GM19372 (cell line): ENCODE results near the gene MIA2.
"Not testable (repeated sequence)": the region's sequence is repeated elsewhere in the genome, so short reads cannot be mapped to it uniquely, and the experiment has no call there.

Source experiments
- ATAC-seq: cut with Tn5 transposase; IDR thresholded peaks from one replicate; pipeline ENCODE4 v1.9.1; 2021; ENCODE audit warnings: mild to moderate bottlenecking, low read depth, moderate library complexity; ENCODE audit not compliant: unreplicated experiment

The MIA2 gene

DNA sequence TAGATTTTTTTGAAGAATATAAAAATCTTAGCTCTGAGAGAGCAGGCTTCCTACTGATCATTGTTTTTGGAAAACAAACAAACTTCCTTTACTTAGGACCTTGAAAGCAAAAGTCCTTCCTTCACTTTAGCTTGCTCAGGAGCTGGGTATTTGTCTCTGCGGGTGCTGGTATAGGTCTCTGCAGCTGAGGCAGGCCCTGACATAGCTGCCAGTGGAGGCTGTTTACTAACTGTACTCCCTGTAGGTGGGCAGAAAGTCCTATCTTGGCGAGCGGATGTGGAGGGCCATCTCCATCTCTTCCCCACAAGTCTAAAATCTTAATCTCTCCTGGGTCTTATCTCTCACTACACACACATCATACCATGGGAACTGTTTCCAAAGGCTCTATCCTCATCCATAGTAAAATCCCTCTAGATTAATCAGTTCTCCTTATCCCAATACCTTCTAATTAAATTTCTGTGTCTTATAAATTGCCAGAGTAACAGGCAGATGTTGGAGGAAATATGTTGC, 4.1 kb upstream of the MIA2 start:
- ATAC-seq: no peak

DNA sequence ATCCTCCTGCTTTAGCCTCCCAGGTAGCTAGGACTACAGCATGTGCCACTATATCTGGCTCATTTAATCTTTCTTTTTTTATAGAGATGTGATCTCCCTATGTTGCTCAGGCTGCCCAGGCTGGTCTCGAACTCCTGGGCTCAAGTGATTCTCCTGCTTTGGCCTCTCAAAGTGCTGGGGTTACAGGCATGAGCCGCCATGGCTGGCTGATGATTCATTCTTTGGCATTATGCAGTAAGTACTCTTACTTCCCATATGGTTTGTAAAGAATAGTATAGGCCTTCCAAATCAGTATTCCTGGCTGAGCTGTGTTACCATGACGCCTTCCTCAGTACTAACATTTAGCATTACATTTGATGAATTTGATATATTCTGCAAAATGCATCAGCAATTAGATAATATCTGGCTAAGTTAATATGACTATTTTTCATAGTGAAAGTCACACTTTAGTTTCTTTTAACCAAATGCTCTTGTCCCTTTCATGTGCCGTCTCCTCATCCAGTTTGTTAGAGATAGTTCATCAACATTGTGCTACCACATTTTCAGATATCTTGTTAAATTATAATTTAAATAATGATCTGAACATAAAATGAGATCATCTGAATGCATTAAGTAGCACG, 3.2 kb upstream of the MIA2 start:
- no peak for ATAC-seq

DNA sequence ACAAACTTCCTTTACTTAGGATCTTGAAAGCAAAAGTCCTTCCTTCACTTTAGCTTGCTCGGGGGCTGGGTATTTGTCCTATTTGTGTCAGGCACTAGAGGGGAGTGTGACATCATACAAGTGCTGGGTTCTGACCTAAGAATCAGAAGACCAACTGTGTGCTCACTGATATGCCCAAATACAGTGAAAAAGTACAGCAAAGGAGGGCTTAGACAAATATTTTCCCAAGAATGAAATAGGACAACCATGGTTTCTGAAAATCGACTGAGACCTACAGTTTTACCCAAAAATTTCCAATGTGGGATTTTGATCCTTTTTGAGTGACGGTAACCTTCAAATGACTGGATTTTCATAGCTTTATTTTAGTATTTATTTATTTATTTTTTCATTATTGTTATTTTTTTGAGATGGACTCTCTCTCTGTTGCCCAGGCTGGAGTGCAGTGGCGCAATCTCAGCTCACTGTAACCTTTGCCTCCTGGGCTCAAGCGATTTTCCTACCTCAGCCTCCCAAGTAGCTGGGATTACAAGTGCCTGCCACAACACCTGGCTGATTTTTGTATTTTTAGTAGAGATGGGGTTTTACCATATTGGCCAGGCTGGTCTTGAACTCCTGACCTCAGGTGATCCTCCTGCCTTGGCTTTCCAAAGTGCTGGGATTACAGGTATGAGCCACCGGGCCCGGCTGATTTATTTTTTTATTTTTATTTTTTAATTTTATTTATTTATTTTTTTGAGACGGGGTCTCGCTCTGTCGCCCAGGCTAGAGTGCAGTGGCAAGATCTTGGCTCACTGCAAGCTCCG, 1.8 kb upstream of the MIA2 start:
- peak; percentile 53 for ATAC-seq

DNA sequence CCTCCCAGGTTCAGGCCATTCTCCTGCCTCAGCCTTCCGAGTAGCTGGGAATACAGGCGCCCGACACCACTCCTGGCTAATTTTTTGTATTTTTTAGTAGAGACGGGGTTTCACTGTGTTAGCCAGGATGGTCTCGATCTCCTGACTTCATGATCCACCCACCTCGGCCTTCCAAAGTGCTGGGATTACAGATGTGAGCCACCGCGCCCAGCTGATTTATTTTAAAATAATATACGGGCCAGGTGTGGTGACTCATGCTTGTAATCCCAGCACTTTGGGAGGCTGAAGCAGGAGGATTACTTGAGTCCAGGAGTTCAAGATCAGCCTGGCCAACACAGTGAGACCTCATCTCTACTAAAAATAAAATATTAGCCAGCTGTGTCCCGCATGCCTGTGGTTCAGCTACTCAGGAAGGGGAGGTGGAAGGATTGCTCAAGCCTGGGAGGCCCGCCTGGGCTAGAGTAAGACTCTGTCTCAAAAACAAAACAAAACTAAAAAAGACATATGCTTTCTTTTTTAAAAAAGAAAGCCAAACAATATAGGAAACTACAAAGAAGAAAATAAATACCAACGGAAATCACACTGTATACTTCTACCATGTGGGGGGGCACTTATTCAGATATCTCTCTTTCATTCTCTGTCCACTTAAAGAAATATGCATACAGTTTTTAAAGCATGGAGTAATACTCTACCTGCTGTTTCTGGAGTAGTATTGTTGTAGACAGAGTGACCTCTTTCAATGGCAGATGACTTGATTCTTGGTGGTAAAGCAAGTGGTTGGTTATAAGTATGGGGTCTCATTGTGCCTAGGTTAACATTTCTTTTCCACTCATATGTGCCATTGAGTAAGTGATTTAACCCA, 930 bp upstream of the MIA2 start:
- no peak for ATAC-seq

DNA sequence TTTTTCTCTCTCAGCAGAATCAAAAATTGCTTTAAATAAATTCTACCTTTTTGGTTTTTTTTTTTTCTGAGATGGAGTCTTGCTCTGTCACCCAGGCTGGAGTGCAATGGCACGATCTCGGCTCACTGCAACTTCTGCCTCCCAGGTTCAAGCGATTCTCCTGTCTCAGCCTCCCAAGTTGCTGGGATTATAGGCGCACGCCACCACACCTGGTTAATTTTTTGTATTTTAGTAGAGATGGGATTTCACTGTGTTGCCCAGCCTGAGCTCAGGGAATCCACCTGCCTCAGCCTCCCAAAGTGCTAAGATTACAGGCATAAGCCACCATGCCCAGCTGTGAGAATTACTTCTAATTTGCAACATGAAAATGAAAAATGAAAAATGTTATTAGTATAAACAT, 1.3 kb downstream of the MIA2 start:
- not testable (repeated sequence) for ATAC-seq

DNA sequence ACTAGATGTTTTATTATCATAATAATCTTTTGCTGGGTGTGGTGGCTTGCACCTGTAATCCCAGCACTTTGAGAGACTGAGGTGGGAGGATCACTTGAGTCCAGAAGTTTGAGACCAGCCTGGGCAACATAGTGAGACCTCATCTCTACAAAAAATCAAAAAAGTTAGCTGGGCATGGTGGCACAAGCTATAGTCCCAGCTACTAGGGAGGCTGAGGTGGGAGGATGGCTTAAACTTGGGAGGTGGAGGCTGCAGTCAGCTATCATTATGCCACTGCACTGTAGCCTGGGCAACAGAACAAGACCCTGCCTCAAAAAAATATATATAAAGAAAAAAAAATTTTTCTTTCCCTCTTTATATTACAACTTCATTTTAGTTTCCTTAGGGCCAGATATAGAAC, 1.8 kb downstream of the MIA2 start:
- ATAC-seq: not testable (repeated sequence)

DNA sequence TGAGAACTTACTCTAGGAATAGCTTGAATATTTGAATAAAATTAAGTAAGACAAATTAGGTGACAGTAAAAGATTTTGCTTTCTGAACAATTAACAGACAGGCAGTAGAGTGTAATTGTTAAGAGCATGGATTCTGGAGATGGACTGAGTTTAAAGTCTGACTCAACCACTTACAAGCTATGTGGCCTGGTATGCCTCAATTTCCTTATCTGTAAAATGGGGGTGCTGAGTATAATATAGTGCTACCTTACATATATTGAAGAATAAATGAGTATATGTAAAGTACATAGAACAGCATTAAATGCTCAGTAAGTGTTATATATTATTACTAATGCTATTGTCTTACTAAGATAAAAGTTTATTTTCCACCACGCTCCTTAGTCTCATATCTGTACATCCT, 7.1 kb downstream of the MIA2 start:
- ATAC-seq: no peak

DNA sequence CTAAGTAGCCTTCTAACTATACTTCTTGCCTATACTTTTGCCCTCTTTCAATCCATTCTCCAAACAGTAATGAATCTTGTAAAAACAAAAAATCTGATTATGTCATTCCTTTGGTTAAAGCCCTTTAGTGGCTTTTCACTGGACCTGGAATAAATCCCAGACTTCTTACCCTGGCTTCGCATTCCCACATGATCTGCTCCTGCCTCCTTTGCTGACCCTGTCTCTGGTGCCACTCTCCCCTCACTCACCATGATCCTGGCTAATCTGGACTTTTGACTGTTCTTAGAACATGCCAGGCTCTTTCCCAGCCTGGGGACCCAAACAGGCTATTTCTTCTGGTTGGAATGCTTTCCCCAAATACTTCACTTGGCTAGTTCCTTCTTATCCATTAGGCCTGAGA, 7.9 kb downstream of the MIA2 start:
- ATAC-seq: no peak

DNA sequence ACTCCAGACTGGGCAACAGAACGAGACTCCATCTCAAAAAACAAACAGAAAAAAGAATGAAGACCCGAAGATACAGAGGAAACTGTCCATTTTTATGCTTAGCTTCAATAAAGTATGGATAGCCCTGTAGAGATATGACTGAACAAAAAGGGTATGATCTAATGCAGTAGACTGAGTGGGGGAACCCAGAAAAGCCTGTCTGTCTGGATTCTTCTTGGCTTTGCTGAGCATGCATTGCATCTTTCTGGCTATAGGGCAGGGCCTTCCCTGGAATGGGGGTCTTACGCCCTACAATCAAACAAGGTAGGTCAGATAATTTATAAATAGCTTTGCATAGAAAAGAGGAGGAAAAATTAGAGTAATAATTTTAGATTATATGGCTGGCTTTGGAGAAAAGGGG, 10.1 kb downstream of the MIA2 start:
- ATAC-seq: no peak

DNA sequence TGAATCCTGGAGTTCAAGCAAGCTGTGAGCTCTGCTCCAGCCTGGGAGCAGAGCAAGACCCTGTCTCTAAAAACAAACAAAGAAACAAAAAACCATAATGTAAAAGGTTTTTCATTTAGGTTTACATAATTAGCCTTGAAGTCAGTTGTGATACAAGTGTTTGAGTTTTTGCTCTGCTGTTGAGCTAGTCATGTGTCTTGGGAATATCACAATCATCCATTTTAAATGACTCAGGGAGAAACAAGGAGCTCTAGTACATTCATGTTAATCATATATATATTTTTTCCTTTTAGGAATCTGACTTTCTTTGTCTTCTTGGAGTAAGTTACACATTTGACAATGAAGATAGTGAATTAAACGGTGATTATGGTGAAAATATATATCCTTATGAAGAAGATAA, 12.9 kb downstream of the MIA2 start:
- no peak for ATAC-seq

DNA sequence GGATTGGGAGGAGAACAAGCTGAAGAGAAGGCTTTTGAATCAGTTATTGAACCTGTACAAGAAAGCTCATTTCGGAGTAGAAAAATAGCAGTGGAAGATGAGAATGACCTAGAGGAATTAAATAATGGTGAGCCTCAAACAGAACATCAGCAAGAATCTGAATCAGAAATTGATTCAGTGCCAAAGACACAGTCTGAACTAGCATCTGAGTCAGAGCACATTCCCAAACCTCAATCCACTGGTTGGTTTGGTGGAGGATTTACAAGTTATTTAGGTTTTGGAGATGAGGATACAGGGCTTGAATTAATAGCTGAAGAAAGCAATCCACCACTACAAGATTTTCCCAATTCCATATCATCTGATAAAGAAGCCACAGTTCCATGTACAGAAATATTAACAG, 13.5 kb downstream of the MIA2 start:
- no peak for ATAC-seq

DNA sequence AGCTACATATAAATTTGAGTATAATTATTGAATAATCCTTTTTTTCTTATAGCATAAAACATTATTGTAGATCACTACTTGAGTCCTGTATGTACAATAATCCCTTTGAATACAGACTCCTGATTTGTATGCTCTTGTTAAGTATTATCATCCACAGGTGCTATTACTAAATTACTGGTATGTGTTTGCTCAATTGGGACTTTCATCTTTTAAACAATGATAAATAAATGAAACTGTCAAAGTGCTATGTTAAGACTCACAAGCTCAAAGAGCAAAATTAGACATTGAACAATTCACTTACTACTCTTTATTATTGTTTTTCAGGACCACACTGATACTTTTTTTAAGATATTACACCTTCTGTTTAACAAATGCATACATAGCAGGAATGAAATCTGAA, 17.8 kb downstream of the MIA2 start:
- no peak for ATAC-seq

DNA sequence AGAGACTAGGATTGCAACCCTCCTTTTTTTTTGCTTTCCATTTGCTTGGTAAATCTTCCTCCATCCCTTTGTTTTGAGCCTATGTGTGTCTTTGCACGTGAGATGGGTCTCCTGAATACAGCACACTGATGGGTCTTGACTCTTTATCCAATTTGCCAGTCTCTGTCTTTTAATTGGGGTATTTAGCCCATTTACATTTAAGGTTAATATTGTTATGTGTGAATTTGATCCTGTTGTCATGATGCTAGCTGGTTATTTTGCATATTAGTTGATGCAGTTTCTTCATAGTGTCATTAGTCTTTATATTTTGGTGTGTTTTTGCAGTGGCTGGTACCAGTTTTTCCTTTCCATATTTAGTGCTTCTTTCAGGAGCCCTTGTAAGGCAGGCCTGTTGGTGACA, 23.7 kb downstream of the MIA2 start:
- ATAC-seq: not testable (repeated sequence)

DNA sequence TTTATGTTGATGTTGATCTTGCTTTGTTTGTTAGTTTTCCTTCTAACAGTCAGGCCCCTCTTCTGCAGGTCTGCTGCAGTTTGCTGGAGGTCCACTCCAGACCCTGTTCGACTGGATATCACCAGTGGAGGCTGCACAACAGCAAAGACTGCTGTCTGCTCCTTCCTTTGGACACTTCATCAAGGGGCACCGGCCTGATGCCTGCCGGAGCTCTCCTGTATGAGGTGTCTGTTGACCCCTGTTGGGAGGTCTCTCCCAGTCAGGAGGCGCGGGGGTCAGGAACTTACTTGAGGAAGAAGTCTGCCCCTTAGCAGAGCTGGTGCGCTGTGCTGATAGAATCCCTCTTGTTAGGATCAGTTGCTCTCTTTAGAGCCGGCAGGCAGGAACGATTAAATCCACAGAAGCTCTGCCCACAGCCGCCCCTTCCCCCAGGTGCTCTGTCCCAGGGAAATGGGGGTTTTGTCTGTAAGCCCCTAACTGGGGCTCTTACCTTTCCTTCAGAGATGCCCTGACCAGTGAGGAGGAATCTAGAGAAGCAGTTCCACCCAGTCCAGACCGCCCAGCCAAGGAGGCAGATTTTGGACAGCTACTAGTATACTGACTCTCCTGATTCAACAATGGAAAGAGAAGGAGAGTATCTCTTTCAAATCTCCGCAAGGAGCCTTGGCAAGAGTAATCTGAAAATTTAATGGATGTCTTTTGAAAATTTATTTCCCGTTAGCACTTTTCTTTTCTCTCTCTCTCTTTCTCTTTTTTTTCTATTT, 25.2 kb downstream of the MIA2 start:
- no peak for ATAC-seq

DNA sequence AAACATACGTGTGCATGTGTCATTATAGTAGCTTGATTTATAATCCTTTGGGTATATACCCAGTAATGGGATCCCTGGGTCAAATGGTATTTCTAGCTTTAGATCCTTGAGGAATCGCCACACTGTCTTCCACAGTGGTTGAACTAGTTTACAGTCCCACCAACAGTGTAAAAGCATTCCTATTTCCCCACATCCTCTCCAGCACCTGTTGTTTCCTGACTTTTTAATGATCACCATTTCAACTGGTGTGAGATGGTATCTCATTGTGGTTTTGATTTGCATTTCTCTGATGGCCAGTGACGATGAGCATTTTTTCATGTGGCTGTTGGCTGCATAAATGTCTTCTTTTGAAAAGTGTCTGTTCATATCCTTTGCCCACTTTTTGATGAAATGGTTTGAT, 26.4 kb downstream of the MIA2 start:
- ATAC-seq: not testable (repeated sequence)

DNA sequence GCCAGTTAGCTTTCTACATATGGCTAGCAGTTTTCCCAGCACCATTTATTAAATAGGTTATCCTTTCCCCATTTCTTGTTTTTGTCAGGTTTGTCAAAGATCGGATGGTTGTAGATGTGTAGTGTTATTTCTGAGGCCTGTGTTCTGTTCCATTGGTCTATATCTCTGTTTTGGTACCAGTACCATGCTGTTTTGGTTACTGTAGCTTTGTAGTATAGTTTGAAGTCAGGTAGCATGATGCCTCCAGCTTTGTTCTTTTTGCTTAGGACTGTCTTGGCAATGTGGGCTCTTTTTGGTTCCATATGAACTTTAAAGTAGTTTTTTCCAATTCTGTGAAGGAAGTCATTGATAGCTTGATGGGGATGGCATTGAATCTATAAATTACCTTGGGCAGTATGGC, 28.5 kb downstream of the MIA2 start:
- ATAC-seq: not testable (repeated sequence)

DNA sequence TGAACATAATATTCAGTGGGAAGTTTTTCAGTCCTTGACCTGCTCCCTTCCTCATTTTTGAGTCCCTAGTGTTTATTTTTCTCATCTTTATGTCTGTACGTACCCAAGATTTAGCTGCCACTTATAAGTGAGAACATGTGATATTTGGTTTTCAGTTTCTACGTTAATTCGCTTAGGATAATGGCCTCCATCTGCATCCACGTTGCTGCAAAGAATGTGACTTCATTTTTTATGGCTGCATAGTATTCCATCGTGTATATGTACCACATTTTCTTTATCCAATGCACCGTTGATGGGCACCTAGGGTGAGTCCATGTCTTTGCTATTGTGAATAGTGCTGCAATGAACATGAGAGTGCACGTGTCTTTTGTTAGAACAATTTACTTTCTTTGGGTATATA, 30.3 kb downstream of the MIA2 start:
- ATAC-seq: no peak

DNA sequence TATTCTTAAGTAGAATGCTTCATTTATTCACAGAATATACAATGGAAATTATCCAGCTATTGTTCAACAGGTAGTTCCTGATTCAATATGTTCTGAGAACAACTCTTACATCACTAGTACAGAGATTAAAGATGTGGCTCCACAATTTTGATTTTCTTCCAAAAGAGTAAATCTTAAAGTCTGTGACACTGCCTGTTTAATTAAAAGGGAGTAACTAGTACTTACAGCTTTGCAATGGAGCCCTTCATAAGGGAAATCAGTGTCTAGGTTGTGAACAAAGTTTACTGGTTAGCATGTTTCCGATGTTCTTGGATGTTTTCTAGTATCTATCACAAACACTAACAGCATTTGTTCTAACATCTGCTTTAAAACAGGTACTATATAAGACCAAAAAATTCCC, 30.8 kb downstream of the MIA2 start:
- ATAC-seq: no peak

DNA sequence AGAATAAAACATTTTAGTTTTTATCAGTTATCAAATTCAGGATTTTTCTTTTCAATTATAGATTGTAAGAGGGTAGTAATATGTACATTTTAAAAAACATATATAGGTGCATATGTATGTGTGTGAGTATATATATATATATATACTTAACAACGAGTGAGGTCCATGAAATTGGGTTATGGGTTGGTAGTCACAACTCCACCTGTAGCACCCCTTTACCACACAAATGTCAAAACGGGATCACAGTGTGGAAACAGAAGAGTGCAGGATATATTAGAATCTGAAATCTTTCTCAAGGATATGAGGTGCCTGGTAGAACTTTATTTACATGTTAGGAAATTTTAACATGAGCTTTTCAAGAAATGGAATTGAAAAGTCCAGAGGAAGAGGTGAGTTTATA, 31.3 kb downstream of the MIA2 start:
- ATAC-seq: no peak

DNA sequence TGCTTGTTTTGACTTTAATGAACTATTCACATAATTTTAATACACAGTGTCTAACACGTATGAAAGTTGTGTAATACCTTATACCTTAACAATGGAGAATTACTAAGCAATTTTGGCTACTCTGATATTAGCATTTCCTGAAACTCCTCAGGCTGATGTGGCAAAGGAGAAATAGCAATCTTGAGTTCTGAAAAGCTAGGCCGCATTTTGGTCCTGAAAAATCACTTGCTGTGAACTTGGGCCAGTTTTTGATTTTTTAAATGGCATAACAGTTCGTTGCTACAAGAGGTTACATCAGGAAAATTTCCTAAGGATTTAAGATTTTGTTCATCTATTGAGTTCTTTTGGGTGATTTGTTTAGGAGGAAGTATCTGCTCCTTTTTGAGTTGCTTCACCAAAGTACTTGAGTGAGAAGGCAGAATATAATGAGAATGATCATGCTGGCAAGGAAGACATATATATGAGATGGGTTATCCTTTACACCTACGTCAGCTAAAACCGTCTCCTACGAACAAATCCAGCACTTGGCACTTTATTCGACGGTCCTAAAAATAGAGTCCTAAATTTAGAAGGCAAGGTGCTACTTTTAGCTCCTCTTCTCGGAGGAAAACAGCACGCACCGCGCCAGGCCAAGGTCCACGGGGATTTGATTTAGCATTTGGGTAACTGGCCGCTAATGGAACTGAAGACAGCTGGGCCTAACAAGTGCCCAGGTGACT, 32.2 kb downstream of the MIA2 start:
- no peak for ATAC-seq
